HG02571 (cell line): ENCODE results near the gene OR51T1.

Experiments used
- ATAC-seq: cut with Tn5 transposase; IDR thresholded peaks from one replicate; pipeline ENCODE4 v1.9.1; 2021; ENCODE audit warnings: mild to moderate bottlenecking, moderate library complexity; ENCODE audit not compliant: unreplicated experiment

Gene OR51T1

DNA sequence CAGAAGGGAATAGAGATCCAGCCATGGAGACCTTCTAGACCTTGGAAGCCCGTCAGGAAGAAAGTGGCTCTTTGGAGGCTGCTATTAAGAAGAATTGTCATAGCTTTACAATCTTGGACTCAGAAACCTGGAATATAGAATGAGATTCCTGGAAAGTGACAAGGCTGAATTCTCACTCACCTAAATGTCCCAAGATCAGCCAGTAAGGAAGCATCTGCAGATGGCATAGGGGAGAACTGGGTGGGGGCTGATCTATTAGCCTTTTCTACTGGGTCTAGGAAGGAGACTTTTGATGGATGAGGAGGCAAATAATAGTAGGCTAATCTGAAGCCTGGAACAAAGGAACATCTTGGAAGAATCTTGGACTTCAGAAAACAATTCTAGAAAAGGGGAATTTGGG, 42.5 kb downstream of the OR51T1 start, which contains the start of gene OR51G1:
Gene OR51G1, minus strand, starts transcription at position 101 of the 400 bp plus-strand sequence. Its CDS starts 0 bp downstream, at position 101.
- ATAC-seq, result no peak

GRCh38 chr11:4926608-4927007, 44.9 kb downstream of the OR51T1 start:
- ATAC-seq, result no peak
